ENCODE measurements around the gene TCF7.

TCF7 gene
- 47.6 to 322 reads per million in 2 experiments for total RNA-seq

GRCh38 chr5:134113902-134114875 lies at the start of gene TCF7:
TCF7 (plus strand) TSS chr5:134114681; CDS start chr5:134114907, 226 bp downstream.
- peak; percentile 76 for DNase-seq (ENCODE audit: low read depth)

DNA sequence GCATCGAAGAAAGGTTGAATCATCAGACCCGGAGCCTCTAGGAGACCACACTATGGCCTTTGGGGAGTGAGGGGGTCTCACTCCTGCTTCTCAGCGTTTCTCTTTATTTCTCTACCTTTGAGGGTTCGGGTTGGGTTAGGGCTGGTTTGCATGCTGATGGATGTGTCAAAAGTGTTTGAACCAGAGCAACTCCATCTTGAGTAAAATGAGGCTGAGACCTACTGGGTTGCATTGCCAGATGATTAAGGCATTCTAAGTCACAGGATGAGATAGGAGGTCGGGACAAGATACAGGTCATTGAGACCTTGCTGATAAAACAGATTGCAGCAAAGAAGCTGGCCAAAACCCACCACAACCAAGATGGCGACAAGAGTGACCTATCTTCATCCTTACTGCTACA lies 44.9 kb upstream of the TCF7 start:
- DNase-seq (ENCODE audit: low read depth) = no peak

DNA sequence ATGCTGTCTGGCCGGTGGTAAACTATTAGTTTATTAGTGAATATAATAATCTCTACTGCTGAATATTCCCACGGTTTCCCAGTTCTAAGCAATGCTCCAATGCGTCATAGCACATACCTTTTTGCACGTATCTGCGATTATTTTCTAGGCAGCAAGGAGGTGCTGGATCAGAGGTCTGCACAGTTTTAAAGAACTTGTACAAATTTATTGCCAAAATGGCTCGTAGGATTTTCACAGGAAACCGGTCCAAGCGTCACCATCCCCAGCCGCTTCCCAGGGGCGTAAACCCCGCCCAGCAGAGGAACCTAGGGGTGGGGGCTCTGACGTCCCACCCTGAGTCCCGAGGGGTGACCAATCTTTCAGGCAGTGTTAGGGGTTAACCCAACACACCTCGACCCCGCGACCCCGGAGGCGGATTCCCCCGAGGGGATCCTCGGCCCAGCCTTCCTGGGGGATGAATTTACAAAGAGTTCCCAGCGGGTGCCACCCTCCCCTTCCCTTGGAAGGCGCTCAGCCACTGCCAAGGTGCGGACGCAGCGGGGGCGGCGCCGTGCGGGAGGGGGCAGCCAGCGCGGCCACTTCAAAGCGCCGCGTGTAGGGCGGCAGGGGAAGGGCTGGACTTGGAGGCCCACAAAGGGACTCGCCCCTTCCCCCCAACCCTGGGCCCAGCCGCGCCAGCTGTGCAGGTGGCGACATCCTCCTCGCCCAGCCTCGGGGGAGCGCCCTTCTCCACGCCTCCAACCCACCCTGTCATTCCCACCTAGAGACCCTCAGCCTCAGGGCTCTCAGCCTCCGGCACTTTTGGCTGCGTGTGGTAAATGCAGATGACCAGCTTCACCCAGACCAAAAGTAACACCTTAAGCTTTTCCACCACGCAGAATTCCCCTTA lies 43.5 kb upstream of the TCF7 start:
- no peak for DNase-seq (ENCODE audit: low read depth)

DNA sequence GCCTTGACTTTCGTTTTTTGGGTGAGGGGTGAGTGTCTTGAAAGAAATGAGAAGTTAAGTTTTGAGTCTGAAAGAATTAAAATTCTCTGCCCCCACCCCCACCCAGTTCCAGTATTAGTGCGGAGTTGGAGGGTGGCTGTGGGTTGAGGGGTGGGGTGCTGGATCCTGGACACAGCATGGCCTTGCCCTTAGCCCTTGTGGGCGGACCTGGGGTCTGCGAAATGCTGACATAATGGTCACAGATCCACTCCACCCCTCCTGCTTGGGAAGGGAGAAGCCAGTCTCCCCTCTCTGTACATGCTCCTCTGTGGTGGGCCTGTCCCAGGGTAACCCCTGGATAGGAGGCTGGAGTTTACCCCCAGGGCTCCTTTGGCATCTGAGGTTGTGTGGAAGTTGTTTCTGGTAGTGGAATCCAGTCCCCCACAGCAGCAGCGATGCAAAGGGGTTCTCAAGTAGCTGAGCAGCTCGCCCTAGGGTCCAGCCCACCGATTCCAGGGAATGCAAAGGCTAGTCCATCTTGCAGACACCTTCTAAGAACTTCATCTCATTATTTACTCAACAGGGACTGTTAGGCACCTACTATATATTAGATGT lies 42.8 kb upstream of the TCF7 start:
- no peak for DNase-seq (ENCODE audit: low read depth)

DNA sequence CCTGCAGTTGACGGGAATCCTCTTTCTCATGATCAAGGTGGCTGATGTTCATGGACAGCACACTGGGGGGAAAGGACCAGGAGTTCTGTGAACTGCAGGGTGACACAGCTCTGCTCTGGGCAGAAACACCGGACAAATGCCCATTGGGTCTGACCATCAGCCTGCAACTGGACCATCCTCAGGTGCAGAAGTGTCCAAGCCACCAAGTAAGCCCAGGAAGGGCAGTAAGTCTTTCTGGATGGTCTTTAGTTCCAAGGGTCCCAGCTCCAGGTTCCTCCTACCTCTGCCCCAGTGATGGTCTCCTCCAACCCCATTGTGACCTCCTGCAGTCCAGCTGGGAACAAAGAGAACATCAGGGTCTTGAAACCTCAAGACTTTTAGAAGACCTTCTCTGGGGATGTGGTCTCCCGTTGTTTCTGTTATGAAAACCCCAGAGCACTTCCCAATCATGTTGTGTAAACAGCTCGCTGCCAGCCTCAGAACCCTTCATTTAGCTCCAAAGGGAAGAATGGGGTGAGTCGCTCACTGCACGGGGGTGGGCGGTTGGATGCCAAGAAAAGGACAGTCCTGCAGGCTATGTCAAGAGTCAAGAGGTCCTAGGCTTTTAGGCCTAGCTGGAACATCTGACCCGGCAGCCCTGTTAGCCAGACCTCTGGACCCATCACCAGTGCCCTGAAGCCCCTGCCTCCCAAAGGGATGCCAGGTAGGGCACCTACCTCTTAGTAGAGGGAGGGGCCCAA lies 41.8 kb upstream of the TCF7 start:
- no peak for DNase-seq (ENCODE audit: low read depth)

GRCh38 chr5:134073404-134073803 lies 41.1 kb upstream of the TCF7 start:
- no peak for DNase-seq (ENCODE audit: low read depth)

DNA sequence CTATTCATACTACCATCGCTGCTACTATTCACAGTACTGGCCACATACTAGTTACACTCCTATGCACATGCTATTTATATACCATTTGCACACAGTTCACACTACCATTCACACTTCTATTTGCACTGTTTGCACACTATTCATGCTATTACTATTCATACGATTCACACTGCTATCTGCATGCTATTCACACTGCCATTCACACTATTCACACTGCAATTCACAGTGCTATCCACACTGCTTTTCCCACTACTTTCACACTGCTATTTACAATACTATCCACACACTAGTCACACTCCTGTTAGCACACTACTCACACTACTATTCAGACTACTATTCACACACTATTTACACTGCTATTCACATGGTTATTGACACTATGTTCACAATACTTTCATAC lies 39.4 kb upstream of the TCF7 start:
- DNase-seq (ENCODE audit: low read depth) = no peak

- no peak for DNase-seq (ENCODE audit: low read depth)
Measured at GRCh38 chr5:134077926-134078580, 36.4 kb upstream of the TCF7 start.

- DNase-seq (ENCODE audit: low read depth) = peak; percentile 57
Measured at GRCh38 chr5:134079748-134080581, 34.5 kb upstream of the TCF7 start.

DNA sequence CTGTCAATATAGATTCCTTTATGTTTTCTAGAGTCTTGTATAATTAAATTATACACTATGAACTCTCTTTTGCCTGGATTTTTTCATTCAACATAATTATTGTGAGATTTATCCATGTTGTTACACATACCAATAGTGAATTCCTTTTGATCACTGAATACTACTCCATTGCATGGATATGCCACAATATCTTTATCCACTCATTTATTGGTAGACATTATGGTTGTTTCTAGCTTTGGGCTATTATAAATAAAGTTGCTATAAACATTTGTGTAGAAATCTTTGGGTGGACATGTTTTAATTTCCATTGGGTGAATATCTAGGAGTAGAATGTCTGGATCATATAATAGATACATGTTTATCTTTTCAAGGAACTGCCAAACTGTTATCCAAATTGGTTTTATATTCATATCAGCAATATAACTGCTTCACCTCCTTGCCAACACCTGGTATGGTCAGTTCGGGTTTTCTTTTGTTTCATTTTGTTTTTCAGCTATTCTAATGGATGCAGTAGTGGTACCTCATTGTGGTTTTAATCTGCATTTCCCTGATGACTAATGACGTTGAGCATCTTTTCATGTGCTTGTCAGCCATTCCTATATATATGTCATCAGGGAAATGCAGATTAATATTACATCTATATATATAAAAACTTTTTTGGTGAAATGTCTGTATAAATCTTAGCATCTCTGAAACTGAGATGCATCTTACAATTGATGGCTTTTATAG lies 32.1 kb upstream of the TCF7 start:
- no peak for DNase-seq (ENCODE audit: low read depth)

- no peak for DNase-seq (ENCODE audit: low read depth)
Measured at GRCh38 chr5:134083517-134083916, 31.0 kb upstream of the TCF7 start.

DNA sequence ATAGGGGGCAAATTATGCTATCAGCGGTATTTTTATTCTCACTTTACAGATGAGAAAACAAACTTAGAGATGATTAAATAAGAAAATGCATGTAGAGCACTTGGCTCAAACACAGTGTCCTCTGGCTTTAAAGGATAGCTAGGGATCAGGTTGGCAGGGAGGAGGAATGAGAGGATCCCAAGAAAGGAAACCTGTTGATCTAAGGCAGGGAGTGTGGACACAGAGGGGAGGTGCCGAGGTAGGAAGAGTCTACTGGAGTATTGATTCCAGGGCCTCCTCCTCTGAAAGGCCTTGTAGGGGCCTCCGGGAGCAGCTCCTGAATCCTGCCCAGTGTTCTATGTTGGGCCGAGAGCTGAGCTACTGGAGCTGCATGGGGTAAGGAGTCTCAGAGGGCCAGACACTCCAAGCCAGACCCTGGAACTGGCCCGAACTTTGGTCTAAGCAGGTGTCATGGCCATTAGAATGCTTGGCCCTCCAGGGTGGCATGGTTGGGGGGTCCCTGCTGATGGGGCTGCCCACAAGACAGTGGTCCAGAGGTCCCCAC lies 30.4 kb upstream of the TCF7 start:
- DNase-seq (ENCODE audit: low read depth) = no peak

GRCh38 chr5:134084570-134084969 lies 29.9 kb upstream of the TCF7 start:
- DNase-seq (ENCODE audit: low read depth) = no peak

- no peak for DNase-seq (ENCODE audit: low read depth)
Measured at GRCh38 chr5:134085411-134085810, 29.1 kb upstream of the TCF7 start.

DNA sequence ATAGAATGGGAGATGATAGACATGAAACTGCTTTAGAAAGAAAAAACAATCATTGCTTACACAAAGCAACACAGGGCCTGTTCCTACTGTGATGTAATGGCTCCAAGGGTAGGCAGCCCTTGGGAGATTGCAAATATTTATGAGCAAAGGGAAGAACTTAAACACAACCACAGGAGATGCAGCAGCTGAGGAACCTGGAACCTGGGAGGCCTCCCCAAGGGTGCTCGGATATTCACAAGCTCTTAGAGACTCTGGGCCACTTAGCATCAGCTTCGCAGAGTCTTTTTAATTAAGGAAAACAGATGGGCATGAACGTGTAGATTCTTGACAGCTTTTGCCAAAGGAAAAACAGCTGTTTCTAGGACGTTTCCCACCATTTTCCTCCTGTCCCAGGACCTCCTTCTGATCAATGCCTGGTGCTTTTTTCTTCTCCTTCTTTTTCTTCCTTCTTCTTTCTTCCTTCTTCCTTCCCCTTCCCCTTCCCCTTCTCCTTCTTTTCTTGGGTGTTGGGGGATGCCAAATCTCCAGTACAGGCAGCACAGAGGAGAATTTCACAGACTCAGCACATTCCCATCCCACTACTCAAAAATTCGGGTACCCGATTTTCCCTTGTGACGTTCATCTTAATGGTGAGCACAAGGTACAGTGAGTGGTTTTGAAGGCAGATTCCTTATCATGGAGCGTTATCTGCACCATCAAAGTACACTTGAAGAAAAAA lies 28.1 kb upstream of the TCF7 start:
- DNase-seq (ENCODE audit: low read depth) = no peak

- peak; percentile 71 for DNase-seq (ENCODE audit: low read depth)
Measured at GRCh38 chr5:134086943-134087305, 27.6 kb upstream of the TCF7 start.

DNA sequence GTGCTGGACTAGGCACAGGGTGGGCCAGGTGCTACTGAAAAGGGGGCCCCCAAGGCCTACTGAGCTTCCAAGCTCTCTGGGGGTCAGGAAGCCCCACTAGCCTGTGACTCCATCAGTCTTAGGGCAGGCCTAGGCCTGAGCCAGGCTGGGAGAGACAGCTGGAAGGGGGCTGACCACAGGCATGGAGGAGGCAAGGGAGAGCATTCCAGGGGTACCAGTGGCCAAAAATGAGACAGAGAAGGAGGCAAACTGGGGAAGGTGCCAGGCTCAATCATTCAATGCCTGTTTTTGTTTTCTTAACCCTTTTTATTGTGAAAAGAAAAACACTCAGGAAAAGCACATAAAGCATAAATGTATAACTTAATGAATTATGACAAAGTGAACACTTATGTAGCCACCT lies 26.2 kb upstream of the TCF7 start:
- no peak for DNase-seq (ENCODE audit: low read depth)

- no peak for DNase-seq (ENCODE audit: low read depth)
Measured at GRCh38 chr5:134088994-134089560, 25.4 kb upstream of the TCF7 start.
